PC-3 (cell line): ENCODE data around the gene MYO18A.

Experiments
- EZH2phosphoT487 ChIP-seq: fragments of 300-600 bp; sonication (generic); IDR thresholded peaks from 2 replicates; pipeline ENCODE4 v1.6.1; 2018; ENCODE audit warnings: mild to moderate bottlenecking, antibody characterized with exemption, low read length, borderline replicate concordance
- TF ChIP-seq, protein P1 (sequence below): fragments of 300-600 bp; sonication (generic); conservative IDR thresholded peaks from 2 replicates; pipeline ENCODE4 v1.5.1; 2017; ENCODE audit warnings: antibody characterized with exemption, low read depth, mild to moderate bottlenecking, low read length

DNA sequence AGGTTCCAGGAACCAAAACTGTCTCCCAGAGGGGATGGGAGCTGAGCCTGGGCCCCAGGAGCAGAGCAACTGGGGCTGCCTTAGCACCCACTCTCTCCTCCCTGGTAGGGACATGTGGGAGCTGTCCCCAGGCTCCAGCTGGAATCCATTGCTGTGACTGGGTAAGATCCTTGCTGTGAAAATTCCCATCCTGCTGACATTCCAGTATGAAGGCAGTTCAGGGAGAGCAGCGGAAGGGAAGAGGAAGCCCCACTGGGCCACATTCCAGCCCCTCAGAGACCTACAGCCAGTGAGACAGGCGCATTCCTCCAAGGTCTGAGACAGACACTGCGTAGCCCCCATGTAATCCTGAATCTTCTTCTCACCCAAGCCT, 24.2 kb downstream of the MYO18A start:
- TF ChIP-seq, protein P1, sequence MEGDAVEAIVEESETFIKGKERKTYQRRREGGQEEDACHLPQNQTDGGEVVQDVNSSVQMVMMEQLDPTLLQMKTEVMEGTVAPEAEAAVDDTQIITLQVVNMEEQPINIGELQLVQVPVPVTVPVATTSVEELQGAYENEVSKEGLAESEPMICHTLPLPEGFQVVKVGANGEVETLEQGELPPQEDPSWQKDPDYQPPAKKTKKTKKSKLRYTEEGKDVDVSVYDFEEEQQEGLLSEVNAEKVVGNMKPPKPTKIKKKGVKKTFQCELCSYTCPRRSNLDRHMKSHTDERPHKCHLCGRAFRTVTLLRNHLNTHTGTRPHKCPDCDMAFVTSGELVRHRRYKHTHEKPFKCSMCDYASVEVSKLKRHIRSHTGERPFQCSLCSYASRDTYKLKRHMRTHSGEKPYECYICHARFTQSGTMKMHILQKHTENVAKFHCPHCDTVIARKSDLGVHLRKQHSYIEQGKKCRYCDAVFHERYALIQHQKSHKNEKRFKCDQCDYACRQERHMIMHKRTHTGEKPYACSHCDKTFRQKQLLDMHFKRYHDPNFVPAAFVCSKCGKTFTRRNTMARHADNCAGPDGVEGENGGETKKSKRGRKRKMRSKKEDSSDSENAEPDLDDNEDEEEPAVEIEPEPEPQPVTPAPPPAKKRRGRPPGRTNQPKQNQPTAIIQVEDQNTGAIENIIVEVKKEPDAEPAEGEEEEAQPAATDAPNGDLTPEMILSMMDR = no peak
- TF ChIP-seq EZH2phosphoT487 = no peak
